Left kidney (tissue), 2 donors: ENCODE measurements around the gene ATP5F1D. TPM values are rescaled to one million over a fixed set of nuclear protein-coding genes. Genes with fewer than 3 reads are reported as not detected.

ENCODE experiments used
- DNase-seq: peaks from one replicate; pipeline ENCODE4 v3.0.0-alpha.2; 2013
- polyA plus RNA-seq: library from polyadenylated mRNA; unstranded; fragments of 120-200 nt; gene quantifications from one replicate; pipeline ENCODE4 v1.2.1, GENCODE V29; 2013; ENCODE audit not compliant: insufficient read length

The ATP5F1D gene
- polyA plus RNA-seq, 1 donor: 76.3 TPM

- no peak for DNase-seq
These were observed 15.3 kb downstream of the ATP5F1D start for GRCh38 chr19:1256646-1257474.

GRCh38 chr19:1257475-1258162 lies 16.1 kb downstream of the ATP5F1D start:
- DNase-seq: no peak

DNA sequence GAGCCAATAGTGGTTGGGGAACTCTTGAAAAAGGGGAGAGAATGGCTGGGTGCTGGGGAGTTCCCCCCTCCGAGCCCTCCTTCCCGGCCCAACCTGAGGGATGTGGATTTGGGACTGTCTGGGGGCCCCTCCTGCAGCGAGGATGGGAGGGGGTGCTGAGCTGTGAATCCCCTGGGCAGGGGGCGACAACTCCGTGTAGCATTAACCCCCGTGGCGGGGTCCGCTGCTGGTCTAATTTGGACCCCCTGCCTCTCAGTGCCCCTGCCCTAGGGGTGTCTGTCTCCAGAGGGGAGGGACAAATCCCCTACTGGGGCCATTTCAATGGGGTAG lies 16.6 kb downstream of the ATP5F1D start:
- DNase-seq: no peak

- no peak for DNase-seq
These were observed 17.2 kb downstream of the ATP5F1D start for GRCh38 chr19:1258707-1259205.

- no peak for DNase-seq
These were observed 17.8 kb downstream of the ATP5F1D start for GRCh38 chr19:1259206-1259875.

DNA sequence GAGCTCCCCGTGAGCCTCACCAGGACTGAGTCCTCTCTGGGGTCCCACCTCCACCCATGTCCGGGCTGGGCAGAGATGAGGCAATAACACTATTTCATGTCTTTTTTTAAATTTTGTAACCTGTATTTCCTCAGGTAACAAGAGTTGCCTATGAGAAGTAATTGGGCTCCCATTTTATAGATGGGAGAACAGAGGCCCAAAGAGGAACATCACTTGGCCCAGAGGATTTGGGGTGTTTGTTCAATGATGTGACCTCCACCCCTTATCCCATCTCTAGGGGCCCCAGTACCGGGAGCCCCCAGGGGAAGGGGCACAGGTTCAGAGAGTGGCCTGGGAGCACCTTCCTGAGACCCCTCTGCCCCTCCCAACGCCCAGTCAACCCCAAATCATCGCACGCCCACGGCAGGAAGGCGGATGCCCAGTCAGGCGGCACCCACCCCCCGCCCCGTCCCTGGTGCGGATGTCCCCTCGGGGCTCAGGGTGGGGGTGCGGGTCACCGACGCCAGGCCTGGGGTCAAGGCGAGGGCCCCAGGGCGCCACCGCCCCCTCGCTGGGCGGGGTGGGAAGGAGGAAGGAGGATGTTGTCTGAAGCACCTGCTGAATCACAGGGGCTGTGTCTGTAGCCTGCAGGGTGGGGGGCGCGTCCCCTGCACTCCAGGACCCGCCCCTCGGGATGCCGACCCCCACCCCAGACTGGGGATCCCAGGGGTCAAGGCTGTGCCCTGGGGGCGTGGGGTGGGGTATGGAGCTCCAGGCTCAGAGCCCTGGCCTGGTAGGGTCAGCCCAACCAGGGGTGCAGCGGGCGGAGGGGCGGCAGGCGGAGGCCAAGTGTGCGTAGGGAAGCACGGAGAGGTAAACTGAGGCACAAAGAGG lies 18.6 kb downstream of the ATP5F1D start:
- DNase-seq: no peak

GRCh38 chr19:1260749-1261537 lies 19.4 kb downstream of the ATP5F1D start:
- DNase-seq: peak; percentile 94

DNA sequence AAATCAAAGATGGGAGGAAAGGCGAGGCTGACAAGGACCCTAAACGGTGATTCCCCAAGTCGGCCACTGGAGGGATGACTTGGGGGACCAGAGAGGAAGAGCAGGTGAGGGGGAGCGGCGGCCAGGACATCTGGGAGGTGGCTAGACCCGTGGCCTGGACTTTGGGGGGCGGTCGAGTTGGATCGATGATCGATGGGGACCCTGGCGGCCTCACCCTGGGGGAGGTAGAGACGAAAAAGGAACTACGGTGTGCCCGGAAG lies 19.9 kb downstream of the ATP5F1D start:
- no peak for DNase-seq

DNA sequence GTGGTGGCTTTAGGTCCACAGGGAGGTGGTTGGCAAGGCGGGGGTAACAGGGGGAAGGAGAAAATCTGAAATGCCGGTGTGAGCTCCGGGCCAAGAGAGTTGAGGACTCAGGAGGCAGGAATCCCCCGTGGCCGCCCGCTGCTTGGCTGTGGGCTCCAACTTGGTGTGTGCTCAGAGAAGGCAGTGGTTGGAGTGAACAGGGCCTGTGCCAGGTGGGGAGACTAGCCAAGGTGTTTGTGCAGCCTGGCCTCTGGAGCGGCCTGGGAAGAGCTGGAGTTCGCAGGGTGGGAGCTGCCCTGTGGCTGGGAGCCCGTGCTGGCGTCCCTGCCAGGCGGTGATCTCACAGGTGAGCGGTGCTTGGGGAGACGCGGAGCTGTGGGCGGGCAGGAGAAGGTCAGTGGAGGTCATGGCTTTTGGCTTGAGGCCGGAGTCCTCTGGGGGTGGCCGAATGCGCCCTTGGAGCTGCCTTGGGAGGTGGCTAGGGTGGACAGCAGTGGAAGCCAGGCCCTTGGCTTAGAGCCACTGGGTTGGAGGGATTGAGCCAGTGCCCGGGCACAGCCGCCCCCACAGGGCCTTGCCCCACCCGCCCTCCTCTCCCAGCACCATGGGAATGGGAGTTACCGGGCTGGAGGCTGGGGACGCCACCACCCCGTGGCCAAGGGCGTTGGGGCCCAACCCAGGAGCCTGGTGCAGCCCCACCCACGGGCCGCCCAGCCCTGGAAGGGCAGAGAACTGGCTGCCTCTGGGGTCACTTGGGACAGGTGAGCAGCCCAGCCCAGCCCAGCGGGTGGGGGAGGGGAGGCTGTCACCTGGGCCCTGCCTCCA lies 20.5 kb downstream of the ATP5F1D start:
- no peak for DNase-seq

DNA sequence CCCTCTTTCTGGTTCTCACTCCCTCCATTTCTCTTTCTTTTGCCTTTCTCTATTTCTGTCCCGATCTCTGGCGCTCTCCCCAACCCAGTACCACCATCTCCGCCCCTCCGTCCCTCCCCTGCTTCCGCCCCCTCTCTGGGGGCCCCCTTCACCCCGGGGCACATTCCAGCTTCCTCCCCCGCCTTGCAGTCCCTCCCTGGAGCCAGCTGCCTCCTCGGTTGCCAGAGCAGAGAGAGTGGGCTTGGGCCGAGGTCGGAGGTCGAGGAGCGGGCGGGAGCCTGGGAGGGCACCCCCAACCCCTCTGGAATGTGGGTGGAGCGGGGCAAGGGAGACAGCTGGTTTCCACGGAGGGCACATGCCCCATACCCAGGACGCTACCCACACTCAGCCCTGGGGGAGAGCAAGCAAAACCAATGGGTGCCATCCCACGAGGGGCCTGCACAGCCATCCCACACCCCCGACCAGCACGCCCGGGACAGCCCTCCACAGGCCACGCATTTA lies 21.1 kb downstream of the ATP5F1D start:
- no peak for DNase-seq

- DNase-seq: no peak
These were observed 21.6 kb downstream of the ATP5F1D start for GRCh38 chr19:1263188-1263587.

DNA sequence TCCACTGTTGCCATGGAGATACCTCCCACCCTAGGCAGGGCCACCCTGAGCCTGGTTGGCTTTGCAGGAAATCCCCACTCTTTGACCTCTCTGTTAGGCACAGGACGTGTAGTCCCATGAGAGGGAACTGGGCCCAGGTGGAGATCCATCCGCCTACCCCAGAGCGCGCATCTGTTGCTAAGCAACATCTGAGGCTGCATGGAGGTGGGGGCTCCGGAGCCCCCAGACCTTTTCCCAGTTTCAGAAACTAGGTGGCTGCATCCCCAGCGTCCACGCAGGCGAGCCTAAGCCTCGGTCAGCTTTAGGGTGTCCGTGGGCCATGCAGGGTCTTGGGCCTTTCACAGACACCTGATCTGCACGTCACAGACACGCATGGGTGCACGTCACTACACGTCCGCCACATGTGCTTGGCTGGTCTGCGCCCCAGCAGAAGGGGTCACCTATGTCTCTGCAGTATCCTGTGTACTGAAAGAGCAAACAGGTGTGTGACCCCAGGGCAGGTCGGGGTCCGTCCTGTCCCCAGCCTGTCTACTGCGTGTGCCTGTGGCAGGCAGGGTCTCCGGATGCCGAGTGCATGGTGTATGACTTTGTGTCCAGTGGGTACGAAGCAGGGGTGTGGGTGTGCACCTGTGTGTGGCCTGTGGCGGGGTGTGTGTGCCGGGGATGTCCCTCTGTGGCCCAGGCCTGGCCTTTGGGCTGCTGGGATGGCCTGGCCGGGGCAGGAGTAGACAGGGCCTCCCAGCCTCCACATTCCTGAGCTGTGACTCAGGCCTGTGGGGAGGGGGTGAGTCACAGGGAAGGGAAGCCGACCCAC lies 23.5 kb downstream of the ATP5F1D start:
- DNase-seq: no peak

DNA sequence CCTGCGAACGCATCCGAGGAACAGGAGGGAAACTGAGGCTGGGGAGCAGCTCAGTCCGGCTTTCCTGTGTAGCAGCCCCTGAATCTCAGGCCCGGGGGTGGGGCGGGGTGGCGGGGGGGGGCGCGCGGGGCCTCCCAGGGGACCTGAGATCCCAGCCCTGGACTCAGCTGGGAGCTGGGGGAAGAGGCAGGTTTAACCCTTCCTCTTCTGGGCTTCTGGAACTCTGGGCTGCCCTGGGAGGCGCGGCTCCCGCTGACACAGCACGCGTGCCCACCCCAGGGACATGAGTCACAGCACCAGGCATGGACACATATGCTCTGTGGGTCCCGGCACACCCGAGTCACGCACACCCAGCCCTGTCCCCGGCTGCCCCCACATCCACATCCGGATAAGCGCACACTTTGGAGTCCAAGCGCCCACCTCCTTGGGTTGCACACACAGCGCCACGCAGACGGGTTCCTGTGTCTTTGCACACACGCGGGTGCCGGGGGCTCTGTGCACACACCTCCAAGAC lies 24.1 kb downstream of the ATP5F1D start:
- no peak for DNase-seq

GRCh38 chr19:1266129-1266915 lies 24.8 kb downstream of the ATP5F1D start:
- no peak for DNase-seq

- no peak for DNase-seq
These were observed 25.4 kb downstream of the ATP5F1D start for GRCh38 chr19:1266916-1267476.

DNA sequence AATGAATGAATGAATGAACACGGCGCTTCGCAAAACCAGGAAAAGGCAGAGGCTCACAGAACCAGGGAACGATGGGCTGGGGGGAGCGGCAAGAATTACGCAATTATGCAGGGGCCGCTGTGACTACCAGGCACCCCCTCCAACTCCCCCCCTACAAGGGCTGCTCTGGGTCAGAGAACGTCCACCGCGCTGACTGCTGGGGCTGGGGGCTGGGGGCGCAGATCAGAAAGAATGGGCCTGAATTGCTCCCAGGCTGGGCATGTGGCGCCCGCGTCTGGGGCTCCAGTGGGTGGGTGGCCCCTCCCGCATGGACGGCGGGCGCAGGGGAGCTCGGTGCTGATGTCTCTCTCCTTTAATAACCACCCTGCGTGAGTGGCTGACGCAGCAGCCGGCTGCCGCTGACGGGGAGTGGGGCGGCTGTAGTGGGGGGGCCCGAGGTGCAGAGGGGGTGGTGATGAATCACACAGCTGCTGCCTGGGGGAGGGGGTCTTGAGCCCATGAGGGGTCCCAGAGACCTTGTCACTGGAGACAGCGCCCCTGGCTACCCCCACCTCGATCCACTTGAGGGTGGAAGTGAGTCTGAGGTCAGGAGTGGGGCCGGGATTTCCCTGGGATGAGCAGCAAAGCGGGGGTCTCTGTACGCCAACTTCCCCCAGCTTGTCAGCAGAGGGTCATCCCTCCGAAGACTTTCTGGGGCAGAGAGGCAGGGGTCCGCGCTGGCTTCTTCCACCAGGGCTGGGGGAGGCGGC lies 26.1 kb downstream of the ATP5F1D start:
- DNase-seq: no peak
